OCI-LY3 (cell line): ENCODE measurements around the gene KCND2.

Experiments
- H2AFZ ChIP-seq: fragments of 200-600, 300-600 bp; shearing (Covaris generic); 2 replicates; pipeline ENCODE4 v1.6.0; 2014; ENCODE audit warnings: antibody characterized with exemption, low read depth, low read length
- H3K27ac ChIP-seq: fragments of 200-600, 300-600 bp; sonication (generic); 2 replicates; pipeline ENCODE4 v1.5.1; 2014; ENCODE audit warnings: mild to moderate bottlenecking, low read length, moderate library complexity, mixed read lengths
- H3K27me3 ChIP-seq: fragments of 200-600, 300-600 bp; sonication (generic); 2 replicates; pipeline ENCODE4 v1.6.1; 2014; ENCODE audit warnings: low read depth, low read length, mixed read lengths
- H3K36me3 ChIP-seq: fragments of 200-600, 300-600 bp; sonication (generic); replicated peaks from 2 replicates; pipeline ENCODE3; 2014; ENCODE audit warnings: low read depth, low read length, mixed read lengths
- H3K4me1 ChIP-seq: fragments of 300-600, 200-600 bp; sonication (generic); 2 replicates; pipeline ENCODE4 v1.6.1; 2014; ENCODE audit warnings: low read length, mixed read lengths
- H3K4me2 ChIP-seq: fragments of 200-600, 300-600 bp; sonication (generic); 2 replicates; pipeline ENCODE4 v1.6.1; 2014; ENCODE audit warnings: low read length, mixed read lengths
- H3K4me3 ChIP-seq: fragments of 300-600, 200-600 bp; sonication (generic); 2 replicates; pipeline ENCODE4 v1.5.1; 2014; ENCODE audit warnings: antibody characterized with exemption, mild to moderate bottlenecking, low read length, moderate library complexity
- H3K79me2 ChIP-seq: fragments of 300-600, 200-600 bp; shearing (Covaris generic); 2 replicates; pipeline ENCODE4 v1.6.1; 2014; ENCODE audit warnings: mild to moderate bottlenecking, low read length, mixed read lengths
- H3K9ac ChIP-seq: fragments of 300-600, 200-600 bp; shearing (Covaris generic); 2 replicates; pipeline ENCODE4 v1.6.0; 2014; ENCODE audit warnings: mild to moderate bottlenecking, low read length, moderate library complexity
- H3K9me3 ChIP-seq: fragments of 200-600, 300-600 bp; shearing (Covaris generic); 2 replicates; pipeline ENCODE4 v1.6.1; 2014; ENCODE audit warnings: low read length, mixed read lengths; ENCODE audit not compliant: insufficient read depth
- H4K20me1 ChIP-seq: fragments of 200-600, 300-600 bp; sonication (generic); 2 replicates; pipeline ENCODE4 v1.6.1; 2016; ENCODE audit warnings: low read length, mixed read lengths; ENCODE audit not compliant: insufficient read depth
- CTCF ChIP-seq: fragments of 200-600, 300-600 bp; sonication (generic); IDR thresholded peaks from 2 replicates; pipeline ENCODE4 v1.5.1; 2014; ENCODE audit warnings: antibody characterized with exemption, low read length, low read depth
- EZH2phosphoT487 ChIP-seq: fragments of 200-600 bp; shearing (Covaris generic); IDR thresholded peaks from 2 replicates; pipeline ENCODE4 v1.6.1; 2018; ENCODE audit warnings: antibody characterized with exemption, mixed run types, low read depth

KCND2 gene

DNA sequence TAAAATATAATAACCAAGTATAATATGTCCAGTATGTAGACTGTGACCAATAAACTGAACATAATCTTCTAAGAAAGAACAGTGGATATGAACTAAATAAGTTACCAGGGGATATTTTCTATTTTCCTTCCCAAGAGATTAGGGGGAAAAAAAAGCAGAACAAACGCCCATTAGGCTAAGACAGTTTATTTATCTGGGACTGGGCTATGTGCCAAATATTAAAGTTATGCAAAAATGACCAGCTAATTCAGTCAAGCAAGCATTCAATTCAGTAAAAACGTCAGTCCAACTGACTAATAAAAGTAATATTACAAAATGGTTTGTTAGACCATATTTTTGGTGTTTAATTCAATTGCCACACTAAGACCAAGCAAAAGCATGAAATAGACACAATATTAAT lies 462.8 kb downstream of the KCND2 start:
- H3K27ac ChIP-seq = no peak overlapping the region
- no peaks in the 10 kb centered on the region for H3K4me1 ChIP-seq
- no peak overlapping the region for H3K4me3 ChIP-seq
- no peak for TF ChIP-seq CTCF
- TF ChIP-seq EZH2phosphoT487 = no peak
- no peaks in the 10 kb centered on the region for H3K27me3 ChIP-seq
- no peaks in the 10 kb centered on the region for H3K79me2 ChIP-seq
- H4K20me1 ChIP-seq = no peaks in the 10 kb centered on the region
- no peak overlapping the region for H2AFZ ChIP-seq
- H3K9me3 ChIP-seq = no peaks in the 10 kb centered on the region
- H3K36me3 ChIP-seq = no peaks in the 10 kb centered on the region
- no peak overlapping the region for H3K9ac ChIP-seq
- H3K4me2 ChIP-seq = no peak overlapping the region

GRCh38 chr7:120738816-120739215 lies 465.8 kb downstream of the KCND2 start:
- H3K27ac ChIP-seq = no peak overlapping the region

GRCh38 chr7:120740348-120740747 lies 467.4 kb downstream of the KCND2 start:
- no peak overlapping the region for H2AFZ ChIP-seq
- H3K9ac ChIP-seq = no peak overlapping the region
- no peaks in the 10 kb centered on the region for H3K27me3 ChIP-seq
- H3K79me2 ChIP-seq = no peaks in the 10 kb centered on the region
- H3K4me1 ChIP-seq = no peaks in the 10 kb centered on the region
- TF ChIP-seq EZH2phosphoT487 (no peak), CTCF (no peak)
- H3K36me3 ChIP-seq = no peaks in the 10 kb centered on the region
- H3K4me3 ChIP-seq = no peak overlapping the region
- H3K9me3 ChIP-seq = no peaks in the 10 kb centered on the region
- H4K20me1 ChIP-seq = no peaks in the 10 kb centered on the region
- no peak overlapping the region for H3K4me2 ChIP-seq
- no peak overlapping the region for H3K27ac ChIP-seq

More at GRCh38 chr7:120738816-120739215, 465.8 kb downstream of the KCND2 start:
- H3K27me3 ChIP-seq = no peaks in the 10 kb centered on the region
- H4K20me1 ChIP-seq = no peaks in the 10 kb centered on the region
- no peaks in the 10 kb centered on the region for H3K4me1 ChIP-seq
- H3K36me3 ChIP-seq = no peaks in the 10 kb centered on the region
- H3K9ac ChIP-seq = no peak overlapping the region
- no peak overlapping the region for H2AFZ ChIP-seq
- no peaks in the 10 kb centered on the region for H3K9me3 ChIP-seq
- no peak overlapping the region for H3K4me3 ChIP-seq
- H3K79me2 ChIP-seq = no peaks in the 10 kb centered on the region
- H3K4me2 ChIP-seq = no peak overlapping the region
- no peak for TF ChIP-seq EZH2phosphoT487
- TF ChIP-seq CTCF = no peak

DNA sequence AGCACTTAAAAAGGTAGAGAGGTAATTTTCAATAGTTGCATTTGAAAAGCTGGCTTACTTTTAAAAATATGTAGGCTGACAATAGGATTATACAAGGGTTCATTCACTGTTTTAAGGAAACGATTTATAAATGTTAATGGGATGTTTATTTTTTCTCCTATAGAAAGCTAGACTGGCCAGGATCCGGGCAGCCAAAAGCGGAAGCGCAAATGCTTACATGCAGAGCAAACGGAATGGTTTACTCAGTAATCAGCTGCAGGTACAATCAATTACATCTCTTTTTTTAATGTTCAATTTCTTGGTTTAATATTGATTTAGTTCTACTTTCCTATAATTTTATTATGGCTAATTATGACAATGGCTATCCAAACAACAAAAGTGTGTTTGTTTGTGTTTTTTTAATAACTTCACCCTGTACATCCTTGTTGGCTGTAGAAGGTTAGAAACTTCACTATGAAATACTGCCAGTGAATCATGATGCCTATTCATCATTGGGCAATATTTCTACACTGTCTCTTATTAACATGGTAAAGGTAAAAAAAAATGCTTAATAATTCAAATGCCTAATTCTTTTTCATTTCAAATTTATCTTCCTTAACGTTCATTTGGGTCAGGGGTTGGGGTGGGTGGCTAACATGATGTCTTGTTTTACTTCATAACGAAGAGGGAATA lies 468.5 kb downstream of the KCND2 start:
- no peaks in the 10 kb centered on the region for H3K36me3 ChIP-seq
- TF ChIP-seq CTCF (no peak), EZH2phosphoT487 (no peak)
- H3K79me2 ChIP-seq = no peaks in the 10 kb centered on the region
- no peak overlapping the region for H3K4me2 ChIP-seq
- H3K27me3 ChIP-seq = no peaks in the 10 kb centered on the region
- no peaks in the 10 kb centered on the region for H3K4me1 ChIP-seq
- H3K9me3 ChIP-seq = no peaks in the 10 kb centered on the region
- no peak overlapping the region for H3K9ac ChIP-seq
- no peak overlapping the region for H2AFZ ChIP-seq
- H4K20me1 ChIP-seq = no peaks in the 10 kb centered on the region
- no peak overlapping the region for H3K4me3 ChIP-seq
- no peak overlapping the region for H3K27ac ChIP-seq
